Tibial artery (tissue), 4 donors: ENCODE data around the gene PPM1L.
"Not testable (repeated sequence)": the region's sequence is repeated elsewhere in the genome, so short reads cannot be mapped to it uniquely, and the experiment has no call there.

Experiments used
- DNase-seq, 2 donors: peaks; one replicate each; pipeline ENCODE4 v3.0.0-alpha.2; 2019
- H3K27ac ChIP-seq, 2 donors: fragments of 200-600 bp; sonication (generic) in 1 of 2; 1 replicate in 1 of 2; 2 replicates in 1 of 2; pipeline ENCODE4 v1.5.1; 2018 to 2019; ENCODE audit warnings: mild to moderate bottlenecking in 1 of 2
- H3K27me3 ChIP-seq, 2 donors: fragments of 200-600 bp; sonication (generic) in 1 of 2; one replicate each; pipeline versions ENCODE4 v1.5.1 to v1.6.0; 2016 to 2019
- H3K36me3 ChIP-seq, 3 donors: fragments of 200-600 bp; sonication (generic) in 2 of 3; one replicate each; pipeline ENCODE4 v1.5.1; 2016 to 2019; ENCODE audit warnings: mild to moderate bottlenecking in 2 of 3
- H3K4me1 ChIP-seq, 4 donors: fragments of 200-600 bp; sonication (generic) in 2 of 4; 1 replicate in 3 of 4; 2 replicates in 1 of 4; pipeline ENCODE4 v1.5.1; 2016 to 2019
- H3K4me3 ChIP-seq, 2 donors: fragments of 200-600 bp; sonication (generic) in 1 of 2; 1 replicate in 1 of 2; 2 replicates in 1 of 2; pipeline ENCODE4 v1.5.1; 2018 to 2019; ENCODE audit warnings: mild to moderate bottlenecking in 2 of 2
- H3K9me3 ChIP-seq, 3 donors: fragments of 200-600 bp; sonication (generic) in 1 of 3; one replicate each; pipeline ENCODE4 v1.5.1; 2016 to 2019
- intact Hi-C: fragments of 100-400 bp; cut with DNase I; formaldehyde crosslinking; loops from one replicate; pipeline ENCODE4 v1.15.0; 2023; ENCODE audit warnings: low total_unique reads
- TF ChIP-seq, protein P1 (sequence below), 2 experiments: fragments of 200-600 bp in 1 of 2; fragments of 450-650 bp in 1 of 2; IDR thresholded peaks; one replicate each; pipeline ENCODE4 v1.5.1; 2017 to 2019; ENCODE audit warnings: antibody characterized with exemption in 2 of 2, mild to moderate bottlenecking in 1 of 2, moderate library complexity in 1 of 2

The PPM1L gene

DNA sequence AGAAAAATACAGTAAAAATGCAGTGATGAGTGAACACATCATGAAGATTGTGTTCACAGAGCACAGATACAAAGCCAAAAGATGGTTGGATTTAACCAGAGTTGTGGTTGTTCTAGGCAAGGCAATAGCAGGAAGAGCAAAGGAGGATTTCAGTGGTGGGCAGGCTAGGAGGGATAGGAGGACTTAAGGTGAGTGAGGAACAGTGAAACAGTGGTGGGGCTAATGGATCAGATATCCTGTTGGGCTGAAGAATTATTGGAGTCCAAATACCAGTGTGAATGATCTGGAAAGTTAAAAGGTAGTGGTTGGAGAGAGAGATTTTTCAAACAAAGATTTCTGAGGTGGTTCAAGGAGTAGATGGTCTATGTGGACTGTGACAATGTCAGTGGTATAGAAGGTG is 240.8 kb downstream of the PPM1L start:
- intact Hi-C loops, result no loop called here
- H3K36me3 ChIP-seq, result no peaks in the 10 kb centered on the region
- no peak for DNase-seq
- H3K4me1 ChIP-seq, result no peaks in the 10 kb centered on the region
- TF ChIP-seq, protein P1, sequence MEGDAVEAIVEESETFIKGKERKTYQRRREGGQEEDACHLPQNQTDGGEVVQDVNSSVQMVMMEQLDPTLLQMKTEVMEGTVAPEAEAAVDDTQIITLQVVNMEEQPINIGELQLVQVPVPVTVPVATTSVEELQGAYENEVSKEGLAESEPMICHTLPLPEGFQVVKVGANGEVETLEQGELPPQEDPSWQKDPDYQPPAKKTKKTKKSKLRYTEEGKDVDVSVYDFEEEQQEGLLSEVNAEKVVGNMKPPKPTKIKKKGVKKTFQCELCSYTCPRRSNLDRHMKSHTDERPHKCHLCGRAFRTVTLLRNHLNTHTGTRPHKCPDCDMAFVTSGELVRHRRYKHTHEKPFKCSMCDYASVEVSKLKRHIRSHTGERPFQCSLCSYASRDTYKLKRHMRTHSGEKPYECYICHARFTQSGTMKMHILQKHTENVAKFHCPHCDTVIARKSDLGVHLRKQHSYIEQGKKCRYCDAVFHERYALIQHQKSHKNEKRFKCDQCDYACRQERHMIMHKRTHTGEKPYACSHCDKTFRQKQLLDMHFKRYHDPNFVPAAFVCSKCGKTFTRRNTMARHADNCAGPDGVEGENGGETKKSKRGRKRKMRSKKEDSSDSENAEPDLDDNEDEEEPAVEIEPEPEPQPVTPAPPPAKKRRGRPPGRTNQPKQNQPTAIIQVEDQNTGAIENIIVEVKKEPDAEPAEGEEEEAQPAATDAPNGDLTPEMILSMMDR (IDR thresholded peaks at IDR 0.05), result no peak
- H3K27me3 ChIP-seq, result no peaks in the 10 kb centered on the region
- no peak overlapping the region for H3K4me3 ChIP-seq
- no peak overlapping the region for H3K27ac ChIP-seq
- no peaks in the 10 kb centered on the region for H3K9me3 ChIP-seq

DNA sequence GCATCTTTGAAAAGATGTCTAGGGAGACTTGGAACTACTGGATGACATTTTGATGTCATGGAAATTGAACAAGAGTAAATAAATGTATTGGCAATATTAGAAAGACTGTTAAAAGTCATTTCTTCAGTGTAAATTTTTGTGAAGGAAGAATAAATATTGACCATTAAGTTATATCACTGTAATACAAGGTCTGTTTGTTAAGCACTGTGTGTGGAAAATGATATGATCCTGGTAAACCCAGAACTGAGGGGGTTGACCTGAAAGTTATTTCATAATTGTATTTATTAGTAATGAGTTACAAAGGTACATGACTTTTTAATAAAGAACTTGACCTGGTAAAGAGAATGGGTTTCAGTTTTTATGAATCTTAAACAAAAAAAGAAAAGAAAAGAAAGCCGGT is 242.6 kb downstream of the PPM1L start:
- intact Hi-C loops, result no loop called here
- TF ChIP-seq, protein P1 (IDR thresholded peaks at IDR 0.05), result no peak

DNA sequence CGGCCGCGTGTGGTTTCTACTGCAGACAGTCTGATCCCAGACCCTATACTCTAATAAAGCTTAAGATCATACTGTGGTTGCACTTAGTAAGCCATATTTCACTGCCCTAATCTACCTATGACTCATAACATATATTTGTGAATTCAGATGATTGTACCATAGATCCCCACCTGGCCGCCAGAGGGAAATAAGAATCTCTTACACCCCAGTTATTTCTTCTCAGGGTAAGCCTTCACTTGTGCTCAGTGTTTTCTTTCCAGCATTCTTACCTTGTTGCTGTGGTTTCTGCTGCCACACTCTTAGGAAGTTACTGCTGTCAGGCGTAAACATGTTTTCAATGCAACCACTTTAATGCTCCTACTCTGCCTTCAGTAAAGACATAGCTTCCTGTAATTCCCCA is 243.2 kb downstream of the PPM1L start:
- H3K4me1 ChIP-seq, result no peaks in the 10 kb centered on the region
- intact Hi-C loops, result no loop called here
- H3K9me3 ChIP-seq, result no peaks in the 10 kb centered on the region
- TF ChIP-seq, protein P1 (IDR thresholded peaks at IDR 0.05), result no peak
- H3K36me3 ChIP-seq, result no peaks in the 10 kb centered on the region
- no peak for DNase-seq
- H3K4me3 ChIP-seq, result no peak overlapping the region
- H3K27me3 ChIP-seq, result no peaks in the 10 kb centered on the region
- H3K27ac ChIP-seq, result no peak overlapping the region

More for the DNA sequence above, 242.6 kb downstream of the PPM1L start:
- Histone ChIP-seq H3K27ac (no peak overlapping the region), H3K4me1 (no peaks in the 10 kb centered on the region), H3K4me3 (no peak overlapping the region), H3K27me3 (no peaks in the 10 kb centered on the region), H3K36me3 (no peaks in the 10 kb centered on the region), H3K9me3 (no peaks in the 10 kb centered on the region)
- DNase-seq, result no peak

DNA sequence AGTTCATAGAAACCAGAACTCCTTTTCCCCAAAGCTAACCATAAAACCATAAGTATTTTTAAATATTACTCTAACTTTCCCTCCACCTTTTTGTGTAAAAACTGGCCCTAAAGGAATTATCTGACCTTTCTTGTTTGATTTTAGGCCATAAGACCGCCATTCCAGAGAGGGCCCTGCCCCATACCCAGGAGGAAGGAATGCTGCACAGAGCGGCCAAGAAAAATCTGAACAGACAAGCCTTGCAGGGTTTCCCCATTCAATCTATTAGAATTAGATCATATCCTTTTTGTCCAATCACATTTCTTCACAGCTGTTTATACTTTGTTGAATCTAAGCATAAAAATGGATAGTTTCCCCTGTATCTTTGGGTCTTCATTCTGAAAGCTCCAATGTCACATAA is 252.1 kb downstream of the PPM1L start:
- Histone ChIP-seq H3K4me1 (no peaks in the 10 kb centered on the region), H3K4me3 (no peak overlapping the region), H3K27ac (no peak overlapping the region), H3K9me3 (no peaks in the 10 kb centered on the region), H3K36me3 (no peaks in the 10 kb centered on the region), H3K27me3 (no peaks in the 10 kb centered on the region)
- no peak for DNase-seq
- TF ChIP-seq, protein P1 (IDR thresholded peaks at IDR 0.05), result no peak
- intact Hi-C loops, result no loop called here

DNA sequence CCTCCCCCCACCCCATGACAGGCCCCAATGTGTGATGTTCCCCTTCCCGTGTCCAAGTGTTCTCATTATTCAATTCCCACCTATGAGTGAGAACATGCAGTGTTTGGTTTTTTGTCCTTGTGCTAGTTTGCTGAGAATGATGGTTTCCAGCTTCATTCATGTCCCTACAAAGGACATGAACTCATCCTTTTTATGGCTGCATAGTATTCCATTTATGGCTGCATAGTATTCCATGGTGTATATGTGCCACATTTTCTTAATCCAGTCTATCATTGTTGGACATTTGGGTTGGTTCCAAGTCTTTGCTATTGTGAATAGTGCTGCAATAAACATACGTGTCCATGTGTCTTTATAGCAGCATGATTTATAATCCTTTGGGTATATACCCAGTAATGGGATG is 254.1 kb downstream of the PPM1L start:
- H3K4me1 ChIP-seq, intact Hi-C loops, H3K36me3 ChIP-seq, DNase-seq, H3K9me3 ChIP-seq, H3K4me3 ChIP-seq, H3K27ac ChIP-seq, H3K27me3 ChIP-seq: not testable (repeated sequence)

DNA sequence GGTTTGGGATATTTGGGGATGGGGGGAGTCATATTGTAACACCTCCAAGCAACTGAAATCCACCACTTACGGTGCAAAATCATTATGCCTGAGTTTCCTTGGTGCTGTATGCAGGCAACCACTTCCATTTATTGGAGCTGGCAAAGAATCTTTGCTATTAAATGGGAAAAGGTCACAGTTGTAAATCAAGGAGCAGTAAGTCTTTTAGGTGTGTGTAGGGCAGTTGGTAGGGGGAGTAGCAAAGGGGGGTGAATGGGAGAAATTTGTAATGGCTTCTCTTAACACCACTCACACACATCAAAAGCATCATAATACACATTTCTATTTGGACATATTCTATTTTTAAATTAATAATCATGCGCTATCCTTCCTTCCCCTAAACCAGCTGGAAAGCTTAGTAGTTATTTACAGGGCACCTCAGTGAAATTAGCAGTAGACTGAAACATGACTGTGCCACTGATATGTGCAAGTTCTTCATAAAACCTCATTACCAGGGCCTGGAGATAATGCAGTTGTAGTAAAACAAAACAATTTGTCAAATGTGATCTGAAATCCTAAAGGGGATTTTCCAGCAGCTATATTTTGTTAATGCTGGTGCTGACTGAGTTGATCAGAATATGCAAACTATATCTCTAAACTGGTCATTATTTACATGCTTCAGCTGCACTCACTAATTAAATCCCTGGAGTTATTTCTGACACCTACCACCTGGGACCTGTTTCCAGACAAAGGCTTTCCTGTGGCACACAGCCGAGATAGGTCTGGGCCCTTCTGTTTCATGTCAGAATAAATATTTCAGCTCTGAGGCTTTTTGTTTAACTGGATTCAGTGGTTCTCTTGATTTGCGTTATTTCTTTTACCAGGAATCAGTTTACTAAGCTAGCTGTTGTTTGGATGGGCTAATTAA is 259.1 kb downstream of the PPM1L start:
- no peak for DNase-seq
- H3K27ac ChIP-seq, result no peak overlapping the region
- no peaks in the 10 kb centered on the region for H3K27me3 ChIP-seq
- no peak overlapping the region for H3K4me3 ChIP-seq
- H3K36me3 ChIP-seq, result no peaks in the 10 kb centered on the region
- intact Hi-C loops, result no loop called here
- TF ChIP-seq, protein P1 (IDR thresholded peaks at IDR 0.05), result no peak
- H3K9me3 ChIP-seq, result no peaks in the 10 kb centered on the region
- H3K4me1 ChIP-seq, result peaks cover 0 to 4% (median 0%) of the 10 kb centered on the region in 4 donors
